GM19099 (cell line): Measurements from ENCODE around the gene TEX12.

Source experiments
- POLR2A ChIP-seq: IDR thresholded peaks from 3 replicates; pipeline ENCODE4 v1.6.1; 2011; ENCODE audit warnings: low read depth; ENCODE audit not compliant: insufficient read length; ENCODE audit errors: extremely low read depth

TEX12 gene, protein sequence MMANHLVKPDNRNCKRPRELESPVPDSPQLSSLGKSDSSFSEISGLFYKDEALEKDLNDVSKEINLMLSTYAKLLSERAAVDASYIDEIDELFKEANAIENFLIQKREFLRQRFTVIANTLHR

GRCh38 chr11:112167145-112167544 is at the start of gene TEX12:
TSS of gene TEX12 (plus strand) at chr11:112167372. CDS start at chr11:112169269, 1,897 bp downstream.
- no peak for TF ChIP-seq POLR2A

- TF ChIP-seq POLR2A: no peak
These were observed 49.0 kb upstream of the TEX12 start for GRCh38 chr11:112118176-112118575.

- no peak for TF ChIP-seq POLR2A
These were observed 45.1 kb upstream of the TEX12 start for GRCh38 chr11:112121981-112122615.

- TF ChIP-seq POLR2A: no peak
These were observed 44.0 kb upstream of the TEX12 start for GRCh38 chr11:112123129-112123528.

DNA sequence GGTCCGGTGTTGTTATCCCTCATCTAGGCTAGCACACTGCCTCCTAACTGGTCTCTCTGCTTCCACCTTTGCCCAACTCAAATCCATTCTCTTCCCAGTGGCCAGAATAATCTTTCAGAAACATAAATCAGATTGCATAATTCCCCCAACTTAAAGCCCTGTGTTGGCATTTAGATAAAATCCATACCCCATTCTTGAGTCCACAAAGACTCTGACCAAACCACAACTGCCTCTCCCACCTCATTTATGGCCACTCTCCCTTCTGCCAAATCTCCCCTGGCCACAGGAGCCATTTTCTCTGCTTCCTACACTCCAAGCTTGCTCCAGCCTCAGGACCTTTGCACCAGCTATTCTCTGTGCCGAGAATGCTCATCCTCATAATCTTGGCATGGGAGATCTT is 40.1 kb upstream of the TEX12 start:
- TF ChIP-seq POLR2A: no peak

DNA sequence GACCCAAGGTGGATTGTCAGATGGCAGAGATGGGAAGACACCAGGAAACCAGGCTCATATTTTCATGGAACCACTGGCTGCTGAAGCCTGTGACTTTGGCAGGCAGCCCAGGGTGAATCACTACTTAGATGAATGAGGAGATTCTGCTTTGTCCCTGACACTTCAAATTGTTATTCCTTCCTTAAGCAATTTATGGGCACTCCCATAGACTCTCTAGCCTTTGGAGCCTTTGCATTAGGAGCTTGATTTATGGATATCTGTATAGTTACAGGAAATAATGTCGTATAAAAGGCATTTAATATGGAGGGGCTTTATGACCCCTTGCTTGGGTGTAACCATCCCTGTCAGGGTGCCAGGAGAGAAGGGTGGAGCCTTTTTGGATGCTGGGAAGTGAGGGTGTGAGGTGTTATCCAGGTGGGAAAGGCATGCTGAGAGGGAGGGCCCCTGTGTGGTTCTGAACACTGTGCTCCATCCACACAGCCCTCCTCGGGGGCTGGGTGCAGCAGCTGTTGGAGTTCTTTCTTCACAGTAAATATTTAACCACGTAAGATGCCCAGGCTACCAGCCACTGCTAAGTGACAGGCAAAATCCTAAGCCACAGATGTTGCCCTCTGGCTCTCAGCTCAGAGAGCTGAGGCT is 38.6 kb upstream of the TEX12 start:
- TF ChIP-seq POLR2A: no peak

DNA sequence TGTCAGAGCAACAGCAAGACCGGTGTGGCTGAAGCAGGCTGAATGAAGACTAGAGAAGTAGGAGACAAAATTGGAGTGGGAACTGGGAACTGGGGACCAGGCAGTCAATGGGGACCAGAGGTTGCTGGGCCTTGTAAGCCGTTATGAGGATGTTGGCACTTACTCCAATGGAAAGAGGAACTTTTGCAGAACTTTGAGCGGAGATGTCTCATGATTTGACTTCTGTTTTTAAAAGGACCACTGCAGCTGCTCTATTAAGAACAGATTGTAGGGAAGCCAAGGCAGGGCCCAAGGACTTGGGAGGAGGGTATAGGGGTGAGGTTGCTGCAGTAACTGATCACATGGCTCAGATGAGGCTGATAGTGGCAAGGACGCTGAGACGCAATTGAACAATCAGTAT is 37.5 kb upstream of the TEX12 start:
- no peak for TF ChIP-seq POLR2A

DNA sequence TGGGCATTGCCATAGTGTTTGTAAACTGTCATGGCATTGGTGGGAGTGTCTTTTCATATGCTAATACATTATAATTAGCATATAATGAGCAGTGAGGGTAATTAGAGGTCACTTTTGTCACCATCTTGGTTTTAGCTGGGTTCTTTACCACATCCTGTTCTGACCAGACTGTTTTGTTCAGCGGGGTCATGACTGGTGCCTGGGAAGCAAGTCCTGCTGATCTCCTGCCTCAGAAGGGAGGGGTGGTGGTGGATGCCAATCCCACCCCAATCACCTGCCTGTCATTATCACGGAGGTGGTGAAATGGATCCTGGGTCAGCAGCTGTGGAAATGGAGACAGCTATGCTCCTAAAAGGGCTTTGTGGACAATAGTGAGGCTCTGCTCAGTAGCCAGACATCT is 34.4 kb upstream of the TEX12 start:
- no peak for TF ChIP-seq POLR2A

GRCh38 chr11:112134473-112134872 is 32.7 kb upstream of the TEX12 start:
- TF ChIP-seq POLR2A: no peak

GRCh38 chr11:112143597-112143996 is 23.6 kb upstream of the TEX12 start:
- TF ChIP-seq POLR2A: no peak

DNA sequence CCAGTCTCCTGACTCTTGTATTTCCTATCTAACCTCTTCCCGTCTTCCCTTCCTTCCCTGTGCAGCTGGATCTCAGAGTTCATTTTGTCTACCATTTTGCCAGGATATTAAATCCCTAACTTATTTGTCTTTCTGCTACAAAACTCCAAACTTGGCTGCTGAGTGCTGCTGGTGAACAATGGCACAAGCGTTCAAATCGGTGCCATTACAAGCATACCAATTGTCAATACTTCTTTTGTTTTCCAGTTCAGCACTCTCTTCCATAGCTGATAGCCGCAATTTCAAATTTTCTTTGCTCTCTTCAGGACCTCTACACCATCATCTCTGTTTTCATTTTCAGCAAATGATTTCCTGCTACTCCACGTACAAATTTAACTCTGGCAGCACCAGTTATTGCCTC is 16.7 kb upstream of the TEX12 start:
- TF ChIP-seq POLR2A: no peak

DNA sequence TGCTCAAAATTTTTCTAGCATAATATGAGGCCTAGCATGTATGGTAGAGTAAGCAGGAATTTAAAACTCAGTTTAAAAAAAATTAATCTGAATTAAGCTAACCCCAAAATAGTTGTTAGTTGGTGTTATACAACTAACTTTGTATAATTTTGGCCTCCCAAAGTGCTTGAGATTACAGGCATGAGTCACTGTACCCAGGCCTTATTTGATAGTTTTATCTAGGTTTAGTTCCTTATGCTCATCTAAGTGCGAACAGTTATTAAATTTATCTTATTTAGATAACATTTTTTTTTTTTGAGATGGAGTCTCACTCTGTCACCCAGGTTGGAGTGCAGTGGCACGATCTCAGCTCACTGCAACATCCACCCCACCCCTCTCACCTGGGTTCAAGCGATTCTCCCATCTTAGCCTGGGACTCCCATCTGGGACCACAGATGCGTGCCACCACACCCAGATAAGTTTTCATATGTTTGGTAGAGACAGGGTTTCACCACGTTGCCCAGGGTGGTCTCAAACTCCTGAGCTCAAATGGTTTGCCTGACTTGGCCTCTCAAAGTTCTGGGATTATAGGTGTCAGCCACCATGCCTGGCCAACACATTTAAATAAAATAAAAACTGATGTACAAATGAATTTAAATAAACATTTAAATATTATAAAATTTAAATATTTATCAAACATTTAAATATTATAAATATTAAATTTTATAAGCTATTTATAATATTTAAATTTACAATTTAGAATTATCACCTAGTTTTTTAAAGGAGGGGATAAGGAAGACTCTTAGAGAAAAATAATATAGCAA is 10.8 kb upstream of the TEX12 start:
- TF ChIP-seq POLR2A: no peak

DNA sequence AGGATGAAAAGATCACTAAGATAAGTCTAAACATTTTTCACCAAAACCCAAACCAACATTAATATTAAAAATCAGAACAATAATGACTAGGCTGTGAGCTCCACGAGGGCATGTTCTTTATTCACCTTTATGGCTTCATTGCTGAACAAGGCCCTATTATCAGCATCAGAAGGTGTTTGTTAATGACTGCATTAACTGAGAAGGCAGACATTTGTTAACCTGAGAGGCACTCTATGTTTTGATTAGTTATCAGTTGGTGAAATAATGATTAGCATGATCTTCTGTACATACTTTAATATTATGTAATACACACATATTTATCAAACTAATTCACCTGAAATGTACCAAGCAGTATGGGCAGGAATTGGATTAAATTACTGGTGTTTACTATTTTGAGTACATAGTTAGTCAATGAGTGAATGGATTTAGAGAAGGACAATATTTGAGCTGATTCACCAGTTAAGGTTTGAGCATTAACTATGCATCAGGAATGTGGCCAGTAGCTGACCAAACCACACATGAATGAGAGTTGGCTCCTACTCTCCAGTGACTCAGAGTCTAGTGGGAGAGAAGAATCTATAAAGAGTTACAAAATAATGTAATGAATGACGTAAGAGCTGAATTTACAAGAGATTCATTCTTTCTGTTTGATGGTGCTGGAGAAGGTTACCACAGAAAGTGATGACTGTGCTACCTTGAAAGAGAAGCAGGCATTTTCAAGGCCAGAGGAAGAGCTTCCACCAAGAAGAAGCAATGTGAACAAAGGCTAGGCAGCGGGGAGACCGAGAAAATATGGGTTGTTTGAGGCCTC is 10.0 kb upstream of the TEX12 start:
- TF ChIP-seq POLR2A: no peak

- TF ChIP-seq POLR2A: no peak
These were observed 7.8 kb upstream of the TEX12 start for GRCh38 chr11:112159098-112160065.

- TF ChIP-seq POLR2A: no peak
These were observed 6.9 kb upstream of the TEX12 start for GRCh38 chr11:112160091-112160848.
